IMR-90 (cell line): ENCODE measurements around the gene MTG1. TPM values are rescaled to one million over a fixed set of nuclear protein-coding genes. Genes with fewer than 3 reads are reported as not detected.
A peak's percentile ranks its signal among the peaks of the same experiment; 100 is the strongest.

Source experiments
- ATAC-seq: fragments of 200-7000 bp; cut with Tn5 transposase; 2 replicates; pipeline ENCODE4 v1.9.1; 2020; ENCODE audit warnings: low read depth, mild to moderate bottlenecking, moderate library complexity
- BruUV-seq: library from RNA; stranded (reverse); fragments of 400-500 nt; replicated peaks from 2 replicates; lab custom pipeline; 2021; lab: Mats Ljungman, UMichigan
- CTCF ChIA-PET: fragments of 300-600 bp; formaldehyde crosslinking; extraction: SDS; loops from one replicate; lab custom pipeline; 2021; ENCODE audit warnings: antibody characterized with exemption; lab: Yijun Ruan, JAX
- POLR2A ChIA-PET: fragments of 300-600 bp; sonication (Branson Sonifier 250); formaldehyde crosslinking; loops from one replicate; lab custom pipeline; 2022; ENCODE audit warnings: antibody characterized with exemption; ENCODE audit not compliant: unreplicated experiment; lab: Charles Lee
- DNase-seq: peaks from one replicate; pipeline ENCODE4 v3.0.0; 2013
- H2AFZ ChIP-seq: replicated peaks from 2 replicates; pipeline ENCODE3; 2013; ENCODE audit warnings: low read length, mild to moderate bottlenecking; ENCODE audit not compliant: poor library complexity
- H2AK5ac ChIP-seq: 2 replicates; pipeline ENCODE4 v1.6.1; 2013; ENCODE audit warnings: low read depth, low read length, inconsistent platforms
- H2AK9ac ChIP-seq: replicated peaks from 2 replicates; pipeline ENCODE3; 2013; ENCODE audit warnings: mild to moderate bottlenecking, low read depth, low read length, moderate library complexity; ENCODE audit not compliant: poor library complexity
- H2BK120ac ChIP-seq: 2 replicates; pipeline ENCODE4 v1.6.1; 2013; ENCODE audit warnings: low read depth, low read length, inconsistent platforms
- H2BK15ac ChIP-seq: 3 replicates; pipeline ENCODE4 v1.6.1; 2013; ENCODE audit warnings: low read depth, low read length, inconsistent platforms
- H2BK20ac ChIP-seq: 2 replicates; pipeline ENCODE4 v1.6.1; 2013; ENCODE audit warnings: low read depth, mild to moderate bottlenecking, inconsistent platforms, low read length, moderate library complexity
- H2BK5ac ChIP-seq: 2 replicates; pipeline ENCODE4 v1.6.1; 2013; ENCODE audit warnings: mild to moderate bottlenecking, low read depth, low read length, inconsistent platforms; ENCODE audit not compliant: poor library complexity, severe bottlenecking
- H3K14ac ChIP-seq: replicated peaks from 2 replicates; pipeline ENCODE4 v1.6.1; 2013; ENCODE audit warnings: low read depth, low read length, inconsistent platforms
- H3K18ac ChIP-seq: 2 replicates; pipeline ENCODE4 v1.6.1; 2013; ENCODE audit warnings: low read depth, low read length, control low read depth
- H3K23ac ChIP-seq: 2 replicates; pipeline ENCODE4 v1.6.1; 2013; ENCODE audit warnings: low read depth, low read length, inconsistent platforms
- H3K27ac ChIP-seq: 2 replicates; pipeline ENCODE4 v1.5.1; 2013; ENCODE audit warnings: mild to moderate bottlenecking, control low read depth, low read length; ENCODE audit not compliant: insufficient read depth
- H3K27me3 ChIP-seq: 2 replicates; pipeline ENCODE4 v1.6.1; 2013; ENCODE audit warnings: low read length; ENCODE audit not compliant: control insufficient read depth, insufficient read depth
- H3K36me3 ChIP-seq: 2 replicates; pipeline ENCODE4 v1.6.1; 2013; ENCODE audit warnings: low read length, mixed read lengths; ENCODE audit not compliant: control insufficient read depth, insufficient read depth
- H3K4ac ChIP-seq: 2 replicates; pipeline ENCODE4 v1.6.1; 2013; ENCODE audit warnings: low read depth, low read length, inconsistent platforms
- H3K4me1 ChIP-seq: 2 replicates; pipeline ENCODE4 v1.6.1; 2013; ENCODE audit warnings: low read length, mixed read lengths; ENCODE audit not compliant: control insufficient read depth, insufficient read depth
- H3K4me2 ChIP-seq: 2 replicates; pipeline ENCODE4 v1.6.1; 2013; ENCODE audit warnings: low read depth, mild to moderate bottlenecking, control low read depth, low read length, moderate library complexity
- H3K4me3 ChIP-seq: 2 replicates; pipeline ENCODE4 v1.5.1; 2013; ENCODE audit warnings: low read depth, mild to moderate bottlenecking, control low read depth, low read length, moderate library complexity; ENCODE audit not compliant: insufficient read depth
- H3K56ac ChIP-seq: 2 replicates; pipeline ENCODE4 v1.6.1; 2013; ENCODE audit warnings: low read length, inconsistent platforms; ENCODE audit not compliant: insufficient read depth; ENCODE audit errors: extremely low read depth
- H3K79me1 ChIP-seq, 2 experiments: 2 replicates each; pipeline ENCODE4 v1.6.1; 2013; ENCODE audit warnings: low read length in 2 of 2, inconsistent platforms in 1 of 2, low read depth in 1 of 2
- H3K9ac ChIP-seq: 2 replicates; pipeline ENCODE4 v1.6.1; 2013; ENCODE audit warnings: low read depth, low read length, control low read depth
- H3K9me1 ChIP-seq: 2 replicates; pipeline ENCODE4 v1.6.1; 2013; ENCODE audit warnings: low read length, inconsistent platforms; ENCODE audit not compliant: insufficient read depth
- H3K9me3 ChIP-seq: 2 replicates; pipeline ENCODE4 v1.6.1; 2013; ENCODE audit warnings: low read length; ENCODE audit not compliant: control insufficient read depth, insufficient read depth
- H4K20me1 ChIP-seq: 2 replicates; pipeline ENCODE4 v1.6.1; 2013; ENCODE audit warnings: low read length, inconsistent platforms; ENCODE audit not compliant: insufficient read depth
- H4K5ac ChIP-seq: 2 replicates; pipeline ENCODE4 v1.6.1; 2013; ENCODE audit warnings: mild to moderate bottlenecking, low read depth, low read length, control low read depth
- H4K8ac ChIP-seq, 2 experiments: 2 replicates each; pipeline ENCODE4 v1.6.1; 2013; ENCODE audit warnings: low read depth in 2 of 2, low read length in 2 of 2, control low read depth in 1 of 2, inconsistent platforms in 1 of 2
- H4K91ac ChIP-seq: 2 replicates; pipeline ENCODE4 v1.6.1; 2013; ENCODE audit warnings: low read depth, low read length, inconsistent platforms; ENCODE audit not compliant: insufficient read depth
- CHD1 ChIP-seq: IDR thresholded peaks from 2 replicates; pipeline ENCODE4 v1.6.1; 2012; ENCODE audit warnings: low read depth, low read length, improper control_type of control experiment
- CTCF ChIP-seq: conservative IDR thresholded peaks from 2 replicates; pipeline ENCODE4 v1.5.1; 2012; ENCODE audit warnings: mild to moderate bottlenecking, low read depth, low read length, improper control_type of control experiment
- MAFK ChIP-seq: IDR thresholded peaks from 2 replicates; pipeline ENCODE4 v1.6.1; 2012; ENCODE audit warnings: low read depth, low read length, improper control_type of control experiment
- MXI1 ChIP-seq: IDR thresholded peaks from 2 replicates; pipeline ENCODE4 v1.6.1; 2012; ENCODE audit warnings: low read depth, mild to moderate bottlenecking, low read length, moderate library complexity, borderline replicate concordance
- NFE2L2 ChIP-seq: fragments of 150-350 bp; IDR thresholded peaks from 2 replicates; pipeline ENCODE4 v1.6.1; 2016; ENCODE audit warnings: low read depth, mild to moderate bottlenecking, low read length
- RCOR1 ChIP-seq: IDR thresholded peaks from 2 replicates; pipeline ENCODE4 v1.6.1; 2012; ENCODE audit warnings: mild to moderate bottlenecking, low read length, improper control_type of control experiment; ENCODE audit not compliant: insufficient replicate concordance
- RFX5 ChIP-seq: IDR thresholded peaks from 2 replicates; pipeline ENCODE4 v1.8.0; 2012; ENCODE audit warnings: low read depth, mild to moderate bottlenecking, low read length, moderate library complexity
- USF2 ChIP-seq: fragments of 150-350 bp; IDR thresholded peaks from 2 replicates; pipeline ENCODE4 v1.6.1; 2017; ENCODE audit warnings: mild to moderate bottlenecking, antibody characterized with exemption, low read length, low read depth
- WGBS, 2 experiments: methylation state at CpG; one replicate each; pipeline versions ENCODE4 v1.1.5 to v1.1.7; 2013; ENCODE audit warnings: missing lambda C conversion rate in 2 of 2; ENCODE audit not compliant: insufficient read length in 1 of 2; ENCODE audit errors: extremely low coverage in 2 of 2; 5-methylcytosine and 5-hydroxymethylcytosine counted together
- dilution Hi-C: fragments of 300-500 bp; cut with HindIII; formaldehyde crosslinking; loops from one replicate; pipeline ENCODE4 v1.14.3; 2018; ENCODE audit warnings: low sequenced_read_pairs; ENCODE audit not compliant: unreplicated experiment
- in situ Hi-C: fragments of 300-500 bp; cut with MboI; formaldehyde crosslinking; loops from 3 replicates; pipeline ENCODE4 v1.14.3; 2019; ENCODE audit warnings: low sequenced_read_pairs, inconsistent platforms, mixed read lengths
- intact Hi-C: fragments of 100-400 bp; cut with micrococcal nuclease; formaldehyde crosslinking; loops from 2 replicates; pipeline ENCODE4 v1.10.0; 2022
- polyA plus RNA-seq, 3 experiments: library from polyadenylated mRNA; depleted of rRNA; stranded (reverse); fragments of >200 nt; gene quantifications; 2 replicates each; pipeline ENCODE4 v1.2.3, GENCODE V29; 2012; ENCODE audit warnings: low replicate concordance in 1 of 3
- total RNA-seq: library from RNA; depleted of rRNA; stranded (reverse); fragments of >200 nt; gene quantifications from 2 replicates; pipeline ENCODE4 v1.2.3, GENCODE V29; 2012

The MTG1 gene
- total and polyA plus RNA-seq, 2 of the 4 experiments (the other 2 are of a cell fraction), result 38.5 to 64.8 TPM

GRCh38 chr10:133355991-133356390, 38.0 kb upstream of the MTG1 start:
- no peak overlapping the region for H4K91ac ChIP-seq
- ChIA-PET POLR2A (no interaction called here), CTCF (no interaction called here)
- peak overlapping the region; percentile 7 for H2AK9ac ChIP-seq
- H4K8ac ChIP-seq, result no peak overlapping the region
- ATAC-seq (no peak), DNase-seq (no peak)
- BruUV-seq, result no TSS peak
- dilution Hi-C loops (no loop called here), intact Hi-C loops (no loop called here), in situ Hi-C loops (no loop called here)
- no peak overlapping the region for H3K9ac ChIP-seq
- H3K79me1 ChIP-seq, result peaks cover 8 to 13% of the 10 kb centered on the region in 2 experiments; a peak in 2 of 4 replicates
- H3K36me3 ChIP-seq, result peaks cover 5% of the 10 kb centered on the region; the same call in 1 of the 2 replicates
- H3K4me1 ChIP-seq, result peaks cover 6% of the 10 kb centered on the region; the same call in 1 of the 2 replicates
- H4K5ac ChIP-seq, result no peak overlapping the region
- H3K18ac ChIP-seq, result no peak overlapping the region
- no peak overlapping the region for H3K4me3 ChIP-seq
- no peak overlapping the region for H2AK5ac ChIP-seq
- no peak overlapping the region for H3K4me2 ChIP-seq
- no peaks in the 10 kb centered on the region for H3K27me3 ChIP-seq
- H4K20me1 ChIP-seq, result peaks cover 3% of the 10 kb centered on the region
- no peak overlapping the region for H2BK120ac ChIP-seq
- no peak overlapping the region for H3K23ac ChIP-seq
- H3K4ac ChIP-seq, result no peak overlapping the region
- no peak for TF ChIP-seq NFE2L2
- no peak for TF ChIP-seq RFX5
- no peak for TF ChIP-seq CTCF
- TF ChIP-seq MXI1, result no peak
- no peak for TF ChIP-seq RCOR1
- no peak for TF ChIP-seq USF2
- no peak for TF ChIP-seq MAFK
- TF ChIP-seq CHD1, result no peak
- no peak overlapping the region for H2BK5ac ChIP-seq
- no peaks in the 10 kb centered on the region for H3K9me1 ChIP-seq
- no peak overlapping the region for H3K27ac ChIP-seq
- H2BK15ac ChIP-seq, result no peak overlapping the region
- no peak overlapping the region for H3K14ac ChIP-seq
- no peak overlapping the region for H2BK20ac ChIP-seq
- H3K56ac ChIP-seq, result no peak overlapping the region
- H2AFZ ChIP-seq, result no peak overlapping the region
- H3K9me3 ChIP-seq, result no peaks in the 10 kb centered on the region
- WGBS, 2 experiments, result 100% methylated on average over 2 of the region's 3 CpGs; no CpG with 5 or more reads in 1 of the 2 experiments
